HAP-1 (cell line): ENCODE results near the gene SOS1.
"Not testable (repeated sequence)": the region's sequence is repeated elsewhere in the genome, so short reads cannot be mapped to it uniquely, and the experiment has no call there.

Source experiments
- DNase-seq, 2 experiments: peaks; one replicate each; pipeline ENCODE4 v3.0.0-alpha.2; 2016 to 2020; ENCODE audit warnings: low spot score in 2 of 2
- H3K27me3 ChIP-seq: fragments of 250-450 bp; sonication (Bioruptor Pico); 2 replicates; pipeline ENCODE4 v1.5.1; 2020; ENCODE audit warnings: low read depth, mild to moderate bottlenecking, moderate library complexity
- H3K36me3 ChIP-seq: fragments of 250-450 bp; sonication (Bioruptor Pico); replicated peaks from 2 replicates; pipeline ENCODE4 v1.5.1; 2020; ENCODE audit warnings: mild to moderate bottlenecking
- H3K4me1 ChIP-seq: fragments of 250-450 bp; sonication (Bioruptor Pico); 2 replicates; pipeline ENCODE4 v1.5.1; 2020; ENCODE audit warnings: mild to moderate bottlenecking
- H3K4me3 ChIP-seq: fragments of 250-450 bp; sonication (Bioruptor Pico); 2 replicates; pipeline ENCODE4 v1.5.1; 2020; ENCODE audit warnings: mild to moderate bottlenecking, moderate library complexity
- H3K9me3 ChIP-seq: fragments of 250-450 bp; sonication (Bioruptor Pico); 2 replicates; pipeline ENCODE4 v1.5.1; 2020; ENCODE audit warnings: mild to moderate bottlenecking, moderate library complexity
- in situ Hi-C: fragments of 300-500 bp; cut with MboI; formaldehyde crosslinking; loops from 3 replicates; pipeline ENCODE4 v1.14.3; 2020; ENCODE audit warnings: low sequenced_read_pairs, inconsistent platforms, mixed read lengths

SOS1 gene

DNA sequence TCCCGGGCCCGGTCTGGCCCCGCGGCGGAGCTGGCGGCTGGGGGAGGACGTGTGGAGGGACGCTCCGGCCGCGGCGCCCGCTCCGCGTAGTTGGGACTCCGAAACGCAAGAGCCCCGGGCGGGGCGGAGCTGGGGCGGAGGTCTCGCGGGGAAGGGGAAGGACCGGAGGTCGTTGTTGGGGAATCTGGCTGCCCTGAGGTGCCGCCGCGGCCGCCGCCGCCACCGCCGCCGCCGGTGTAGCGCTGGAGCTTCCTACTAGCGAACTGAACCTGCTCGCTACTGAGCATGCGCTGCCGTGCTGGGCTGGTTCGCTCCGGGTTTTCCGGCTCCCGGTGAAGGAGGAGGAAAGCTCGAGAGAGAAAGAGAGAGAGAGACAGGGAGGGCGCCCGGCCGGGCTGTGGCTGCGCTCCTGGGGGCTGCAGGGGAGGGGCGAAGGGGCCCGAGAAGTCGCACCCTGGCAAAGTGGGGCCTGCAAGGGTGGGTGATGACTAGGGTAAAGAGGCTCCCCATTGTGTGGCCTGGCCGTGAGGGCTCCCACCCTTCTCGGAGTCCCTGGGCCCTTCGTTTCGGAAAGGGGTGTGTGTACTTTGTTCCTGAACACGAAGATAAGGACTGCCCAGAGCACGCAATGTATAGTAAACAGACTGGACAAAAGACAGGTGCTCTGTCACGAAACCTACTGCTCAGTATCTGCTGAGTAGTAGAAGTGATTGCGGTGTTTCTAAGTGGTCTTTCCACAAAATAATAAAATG lies at the start of gene SOS1:
Gene SOS1 (minus strand): TSS at position 281 of the 752 bp plus-strand sequence. CDS start 629 bp downstream, outside the sequence.
- Histone ChIP-seq H3K4me3 (peak within 1 kb of the TSS; percentile 61), H3K36me3 (no peaks in the 10 kb centered on the region; the same call in 1 of the 2 replicates), H3K9me3 (no peaks in the 10 kb centered on the region), H3K4me1 (peaks cover 37% of the 10 kb centered on the region), H3K27me3 (no peaks in the 10 kb centered on the region)
- in situ Hi-C loops, result no loop called here
- peak; percentile 85 to 97 for DNase-seq

DNA sequence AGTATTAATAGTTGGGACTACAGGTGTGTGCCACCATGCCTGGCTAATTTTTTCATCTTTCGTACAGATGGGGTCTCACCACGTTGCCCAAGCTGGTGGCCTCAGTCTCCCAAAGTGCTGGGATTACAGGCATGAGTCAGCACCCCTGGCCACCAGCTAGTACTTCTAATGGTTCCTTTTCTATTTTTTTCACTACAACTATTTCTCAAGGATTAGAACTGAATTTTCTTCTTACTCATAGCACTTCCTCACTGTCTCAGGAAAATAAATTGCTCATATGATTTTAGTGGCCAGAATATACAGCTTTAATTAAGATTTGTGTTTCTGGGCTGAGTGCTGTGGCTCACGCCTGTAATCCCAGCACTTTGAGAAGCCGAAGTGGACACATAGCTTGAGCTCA lies 43.2 kb upstream of the SOS1 start:
- no peaks in the 10 kb centered on the region for H3K27me3 ChIP-seq
- no peaks in the 10 kb centered on the region for H3K9me3 ChIP-seq
- peaks cover 4% of the 10 kb centered on the region for H3K4me1 ChIP-seq
- no peak for DNase-seq
- H3K4me3 ChIP-seq, result no peak overlapping the region
- H3K36me3 ChIP-seq, result no peaks in the 10 kb centered on the region
- in situ Hi-C loops, result no loop called here

DNA sequence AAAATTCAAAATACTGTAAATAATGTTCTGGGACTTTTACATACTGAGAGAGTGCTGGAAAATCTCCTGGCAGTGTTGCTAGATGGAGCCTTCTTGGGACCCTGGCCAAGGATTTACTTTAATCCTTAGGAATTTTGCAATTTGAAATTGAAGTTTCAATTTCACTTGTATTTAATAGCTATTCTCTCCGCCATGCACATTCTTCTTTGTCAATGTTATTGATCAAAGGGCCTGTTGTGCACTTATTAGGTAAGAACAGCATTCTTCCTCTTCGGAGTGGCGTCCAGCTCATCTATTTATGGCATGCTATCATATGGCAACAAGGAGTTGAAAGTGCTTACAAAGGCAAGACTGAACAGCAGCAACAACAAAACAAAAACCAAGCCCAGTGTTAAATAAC lies 40.1 kb upstream of the SOS1 start:
- H3K4me3 ChIP-seq, result no peak overlapping the region
- in situ Hi-C loops, result no loop called here
- peaks cover 4% of the 10 kb centered on the region for H3K4me1 ChIP-seq
- no peaks in the 10 kb centered on the region for H3K27me3 ChIP-seq
- no peak for DNase-seq
- H3K36me3 ChIP-seq, result no peaks in the 10 kb centered on the region
- no peaks in the 10 kb centered on the region for H3K9me3 ChIP-seq

DNA sequence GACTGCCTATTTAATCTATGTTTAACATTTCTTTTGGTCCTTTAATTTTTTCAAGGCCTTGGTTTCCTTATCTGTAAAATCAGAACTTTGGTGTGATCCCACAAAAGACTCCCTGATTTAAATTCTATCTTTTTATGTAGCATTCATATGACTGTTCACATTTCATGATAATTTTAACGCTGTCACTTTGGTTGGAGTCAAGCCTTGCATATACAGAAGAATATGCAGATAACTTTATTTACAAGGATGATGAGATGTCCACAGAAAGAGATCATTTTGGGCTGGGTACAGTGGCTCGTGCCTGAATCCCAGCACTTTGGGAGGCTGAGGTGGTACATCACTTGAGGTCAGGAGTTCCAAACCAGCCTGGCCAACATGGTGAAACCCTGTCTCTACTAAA lies 38.4 kb upstream of the SOS1 start:
- Histone ChIP-seq H3K4me1 (peaks cover 4% of the 10 kb centered on the region), H3K4me3 (no peak overlapping the region), H3K9me3 (no peaks in the 10 kb centered on the region), H3K27me3 (no peaks in the 10 kb centered on the region), H3K36me3 (no peaks in the 10 kb centered on the region)
- DNase-seq, result no peak
- in situ Hi-C loops, result no loop called here

DNA sequence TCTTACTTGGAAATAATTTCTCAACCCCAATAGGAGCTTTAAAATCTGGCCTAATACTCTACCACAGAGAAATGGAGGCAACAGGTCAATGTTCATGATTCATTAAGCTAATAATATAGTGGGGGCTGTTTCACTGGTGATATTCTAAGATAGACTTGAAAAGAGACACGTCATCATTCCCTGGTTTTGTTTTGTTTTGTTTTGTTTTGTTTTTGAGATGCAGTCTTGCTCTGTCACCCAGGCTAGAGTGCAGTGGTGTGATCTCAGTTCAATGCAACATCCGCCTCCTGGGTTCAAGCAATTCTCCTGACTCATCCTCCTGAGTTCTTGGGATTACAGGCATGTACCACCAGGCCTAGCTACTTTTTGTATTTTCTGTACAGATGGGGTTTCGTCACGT lies 37.5 kb upstream of the SOS1 start:
- peaks cover 4% of the 10 kb centered on the region for H3K4me1 ChIP-seq
- H3K27me3 ChIP-seq, result no peaks in the 10 kb centered on the region
- H3K36me3 ChIP-seq, result no peaks in the 10 kb centered on the region
- no peak overlapping the region for H3K4me3 ChIP-seq
- no peaks in the 10 kb centered on the region for H3K9me3 ChIP-seq
- in situ Hi-C loops, result no loop called here
- DNase-seq, result no peak

DNA sequence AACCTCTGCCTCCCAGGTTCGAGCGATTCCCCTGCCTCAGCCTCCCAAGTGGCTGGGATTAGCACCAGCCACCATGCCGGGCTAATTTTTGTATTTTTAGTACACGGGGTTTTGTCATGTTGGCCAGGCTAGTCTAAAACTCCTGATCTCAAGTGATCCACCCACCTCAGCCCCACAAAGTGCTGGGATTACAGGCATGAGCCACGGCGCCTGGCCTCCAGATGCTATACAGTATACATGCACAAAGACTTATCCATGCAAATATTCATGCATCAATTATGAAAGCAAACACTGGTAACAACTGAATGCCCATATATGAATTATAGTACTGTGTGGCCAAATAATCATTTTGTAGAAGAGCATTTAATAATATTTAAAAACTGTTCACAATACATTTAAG lies 36.0 kb upstream of the SOS1 start:
- in situ Hi-C loops, result no loop called here
- H3K9me3 ChIP-seq, result no peaks in the 10 kb centered on the region
- peaks cover 4% of the 10 kb centered on the region for H3K4me1 ChIP-seq
- no peak for DNase-seq
- no peaks in the 10 kb centered on the region for H3K27me3 ChIP-seq
- H3K4me3 ChIP-seq, result no peak overlapping the region
- no peaks in the 10 kb centered on the region for H3K36me3 ChIP-seq

DNA sequence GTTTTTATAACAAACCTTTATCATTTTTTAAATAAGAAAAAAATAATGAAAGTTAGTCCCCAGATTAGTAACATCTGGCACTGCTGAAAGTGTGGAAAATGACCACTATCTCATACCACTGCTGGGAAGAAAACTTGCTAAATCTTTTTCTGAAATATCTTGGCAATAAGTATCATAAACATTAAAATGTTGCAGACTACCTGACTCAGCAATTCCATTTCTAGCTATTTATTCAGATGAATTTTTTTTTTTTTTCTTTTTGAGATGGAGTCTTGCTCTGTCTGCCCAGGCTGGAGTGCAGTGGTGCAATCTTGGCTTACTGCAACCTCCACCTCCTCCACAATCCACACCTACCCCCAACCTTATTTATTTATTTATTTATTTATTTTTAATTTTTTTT lies 35.3 kb upstream of the SOS1 start:
- H3K36me3 ChIP-seq, result no peaks in the 10 kb centered on the region
- no peaks in the 10 kb centered on the region for H3K27me3 ChIP-seq
- H3K9me3 ChIP-seq, result no peaks in the 10 kb centered on the region
- no peak for DNase-seq
- in situ Hi-C loops, result no loop called here
- no peak overlapping the region for H3K4me3 ChIP-seq
- H3K4me1 ChIP-seq, result peaks cover 3% of the 10 kb centered on the region

DNA sequence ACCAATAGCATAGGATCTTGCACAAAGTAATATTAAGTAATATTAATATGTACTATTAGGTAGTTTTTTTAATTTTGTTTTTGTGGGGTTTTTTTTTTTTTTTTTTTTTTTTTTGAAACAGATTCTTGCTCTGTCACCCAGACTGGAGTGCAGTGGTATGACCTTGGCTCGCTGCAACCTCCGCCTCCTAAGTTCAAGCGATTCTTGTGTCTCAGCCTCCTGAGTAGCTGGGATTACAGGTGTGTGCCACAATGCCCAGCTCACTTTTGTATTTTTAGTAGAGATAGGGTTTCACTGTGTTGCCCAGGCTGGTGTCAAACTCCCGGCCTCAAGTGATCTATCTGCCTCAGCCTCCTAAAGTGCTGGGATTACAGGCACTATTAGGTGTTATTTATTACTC lies 34.7 kb upstream of the SOS1 start:
- H3K4me3 ChIP-seq, H3K36me3 ChIP-seq, DNase-seq, H3K4me1 ChIP-seq, H3K27me3 ChIP-seq, H3K9me3 ChIP-seq, in situ Hi-C loops: not testable (repeated sequence)

DNA sequence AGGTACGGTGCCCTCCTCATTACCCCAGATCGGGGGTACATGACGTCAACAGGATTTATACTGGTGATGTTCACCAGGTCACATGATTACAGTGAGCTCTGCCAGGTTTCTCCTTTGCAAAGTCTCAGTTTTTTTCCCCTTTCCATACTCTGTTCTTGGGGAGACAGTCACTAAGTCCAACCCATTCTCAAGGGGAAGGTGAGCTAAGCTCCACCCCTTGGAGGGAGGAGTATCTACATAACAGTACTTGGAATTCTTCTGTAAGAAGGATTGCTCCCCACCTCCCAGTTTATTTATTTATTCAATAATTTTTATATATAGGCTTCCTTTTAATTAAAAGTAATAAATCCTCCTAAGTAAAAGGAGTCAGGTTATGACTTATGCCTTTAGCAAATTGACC lies 34.1 kb upstream of the SOS1 start:
- Histone ChIP-seq H3K27me3 (no peaks in the 10 kb centered on the region), H3K9me3 (no peaks in the 10 kb centered on the region), H3K36me3 (no peaks in the 10 kb centered on the region), H3K4me3 (no peak overlapping the region), H3K4me1 (no peaks in the 10 kb centered on the region)
- in situ Hi-C loops, result no loop called here
- no peak for DNase-seq

DNA sequence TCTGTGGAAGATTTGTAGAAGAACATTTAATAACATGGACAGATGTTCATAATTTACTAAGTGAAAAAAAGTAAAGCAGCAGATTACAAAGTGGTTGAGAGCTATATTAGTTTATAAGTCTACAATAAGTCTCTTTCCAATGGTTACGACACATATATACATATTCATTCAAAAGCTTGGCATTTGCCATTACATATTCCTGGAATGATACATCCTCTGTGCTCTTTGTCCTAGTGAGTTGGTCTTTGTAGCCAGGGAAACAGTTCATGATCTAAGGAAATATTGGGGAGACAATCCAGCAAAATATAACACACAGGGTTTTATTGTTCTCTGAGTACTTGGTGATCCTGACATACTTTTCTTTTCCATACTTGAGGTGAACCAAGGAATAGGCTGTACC lies 32.5 kb upstream of the SOS1 start:
- no peaks in the 10 kb centered on the region for H3K4me1 ChIP-seq
- H3K36me3 ChIP-seq, result no peaks in the 10 kb centered on the region
- no peak overlapping the region for H3K4me3 ChIP-seq
- no peaks in the 10 kb centered on the region for H3K27me3 ChIP-seq
- DNase-seq, result no peak
- no peaks in the 10 kb centered on the region for H3K9me3 ChIP-seq
- in situ Hi-C loops, result no loop called here

DNA sequence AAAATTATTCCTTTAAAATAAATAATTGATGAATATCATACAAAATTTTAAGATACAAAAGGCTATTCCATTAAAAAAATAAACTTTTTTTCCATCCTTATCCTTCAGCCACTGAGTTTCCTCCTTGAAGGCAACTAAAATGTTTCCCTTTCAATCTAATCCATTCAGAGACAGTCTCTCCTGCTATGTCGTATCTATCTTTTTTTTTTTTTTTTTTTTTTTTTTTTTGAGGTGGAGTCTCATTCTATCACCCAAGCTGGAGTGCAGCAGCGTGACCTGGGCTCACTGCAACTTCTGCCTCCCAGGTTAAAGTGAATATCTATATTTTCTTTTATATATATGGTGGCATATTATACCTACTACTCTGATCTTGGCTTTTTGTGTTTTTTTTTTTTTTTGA lies 31.7 kb upstream of the SOS1 start:
- no peaks in the 10 kb centered on the region for H3K36me3 ChIP-seq
- no peaks in the 10 kb centered on the region for H3K4me1 ChIP-seq
- H3K9me3 ChIP-seq, result no peaks in the 10 kb centered on the region
- DNase-seq, result no peak
- H3K27me3 ChIP-seq, result no peaks in the 10 kb centered on the region
- in situ Hi-C loops, result no loop called here
- no peak overlapping the region for H3K4me3 ChIP-seq

DNA sequence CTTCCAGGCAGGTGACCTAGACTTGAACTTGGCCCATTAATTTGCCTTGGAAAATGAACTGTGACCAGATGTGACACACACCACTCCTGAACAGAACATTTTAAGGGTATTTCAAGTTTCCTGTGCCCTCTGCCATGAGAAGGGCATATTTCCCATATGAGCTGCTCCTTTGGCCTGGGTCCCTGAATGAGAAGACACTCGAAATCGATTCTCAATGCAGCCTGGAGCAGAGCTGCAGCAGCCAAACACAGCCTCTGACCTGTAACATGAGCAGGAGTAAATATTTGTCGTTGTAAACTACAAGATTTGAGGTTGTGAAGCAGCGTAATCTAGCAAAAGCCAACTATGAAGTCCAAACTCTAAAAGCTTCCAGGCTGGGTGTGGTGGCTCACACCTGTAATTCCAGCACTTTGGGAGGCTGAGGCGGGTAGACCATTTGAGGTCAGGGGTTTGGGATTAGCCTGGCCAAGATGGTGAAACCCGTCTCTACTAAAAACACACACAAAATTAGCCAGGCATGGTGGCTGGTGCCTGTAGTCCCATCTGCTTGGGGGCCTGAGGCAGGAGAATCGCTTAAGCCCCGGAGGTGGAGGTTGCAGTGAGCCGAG lies 30.1 kb upstream of the SOS1 start:
- in situ Hi-C loops, result no loop called here
- H3K27me3 ChIP-seq, result no peaks in the 10 kb centered on the region
- no peak overlapping the region for H3K4me3 ChIP-seq
- DNase-seq, result no peak
- H3K4me1 ChIP-seq, result no peaks in the 10 kb centered on the region
- no peaks in the 10 kb centered on the region for H3K36me3 ChIP-seq
- no peaks in the 10 kb centered on the region for H3K9me3 ChIP-seq

DNA sequence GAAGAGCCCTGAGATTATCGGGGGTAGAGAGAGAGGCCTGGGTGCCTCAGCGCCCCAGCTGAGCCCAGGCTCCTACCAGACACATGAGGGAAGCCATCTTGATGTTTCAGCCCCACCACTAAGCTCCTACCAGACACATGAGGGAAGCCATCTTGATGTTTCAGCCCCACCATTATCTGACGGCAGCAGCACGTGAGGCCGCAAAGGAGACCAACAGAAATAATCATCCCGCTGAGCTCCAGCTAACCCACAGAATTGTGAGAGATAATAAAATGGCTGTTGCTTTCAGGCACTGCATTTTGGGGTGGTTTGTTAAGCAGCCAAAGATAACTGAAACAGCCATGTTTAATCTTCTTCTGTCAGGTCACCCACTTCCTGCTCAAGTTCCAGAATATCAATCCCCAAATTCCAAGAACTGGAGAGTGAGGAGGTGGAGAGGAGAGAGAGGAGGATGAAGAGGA lies 29.3 kb upstream of the SOS1 start:
- in situ Hi-C loops, result no loop called here
- Histone ChIP-seq H3K27me3 (no peaks in the 10 kb centered on the region), H3K9me3 (no peaks in the 10 kb centered on the region), H3K4me1 (no peaks in the 10 kb centered on the region), H3K36me3 (no peaks in the 10 kb centered on the region), H3K4me3 (no peak overlapping the region)
- DNase-seq, result no peak

DNA sequence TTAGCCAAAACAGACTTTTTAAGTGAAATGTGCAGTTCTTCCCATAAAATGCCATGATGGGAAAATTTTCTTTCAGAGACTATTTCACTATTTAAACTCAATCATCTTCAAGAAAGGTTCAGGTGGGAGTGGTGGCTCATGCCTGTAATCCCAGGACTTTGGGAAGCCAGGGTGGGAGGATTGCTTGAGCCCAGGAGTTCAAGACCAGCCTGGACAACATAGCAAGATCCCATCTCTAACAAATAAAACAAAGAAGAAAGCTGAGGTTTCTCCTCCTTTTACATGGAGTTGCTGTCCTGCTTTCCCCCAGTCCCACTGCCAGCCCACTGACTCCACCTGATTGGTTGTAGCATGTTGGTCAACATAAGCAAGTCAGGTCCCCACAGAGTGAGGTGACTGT lies 25.8 kb upstream of the SOS1 start:
- Histone ChIP-seq H3K36me3 (no peaks in the 10 kb centered on the region), H3K4me1 (peaks cover 7% of the 10 kb centered on the region), H3K4me3 (no peak overlapping the region), H3K9me3 (no peaks in the 10 kb centered on the region), H3K27me3 (no peaks in the 10 kb centered on the region)
- no peak for DNase-seq
- in situ Hi-C loops, result no loop called here
